ENCODE data around the gene KCNQ4.

GRCh38 chr1:40877698-40878097 is 94.1 kb downstream of the KCNQ4 start:
- no peak for TF ChIP-seq EP300 (conservative IDR thresholded peaks at IDR 0.05; ENCODE audit: poor library complexity, severe bottlenecking)
- no peak for TF ChIP-seq EZH2 (IDR thresholded peaks at IDR 0.05; ENCODE audit: borderline replicate concordance, insufficient read depth, low read length, poor library complexity, severe bottlenecking)
- no peak for TF ChIP-seq SMC3 (conservative IDR thresholded peaks at IDR 0.05; ENCODE audit: poor library complexity)
- TF ChIP-seq, protein P1, sequence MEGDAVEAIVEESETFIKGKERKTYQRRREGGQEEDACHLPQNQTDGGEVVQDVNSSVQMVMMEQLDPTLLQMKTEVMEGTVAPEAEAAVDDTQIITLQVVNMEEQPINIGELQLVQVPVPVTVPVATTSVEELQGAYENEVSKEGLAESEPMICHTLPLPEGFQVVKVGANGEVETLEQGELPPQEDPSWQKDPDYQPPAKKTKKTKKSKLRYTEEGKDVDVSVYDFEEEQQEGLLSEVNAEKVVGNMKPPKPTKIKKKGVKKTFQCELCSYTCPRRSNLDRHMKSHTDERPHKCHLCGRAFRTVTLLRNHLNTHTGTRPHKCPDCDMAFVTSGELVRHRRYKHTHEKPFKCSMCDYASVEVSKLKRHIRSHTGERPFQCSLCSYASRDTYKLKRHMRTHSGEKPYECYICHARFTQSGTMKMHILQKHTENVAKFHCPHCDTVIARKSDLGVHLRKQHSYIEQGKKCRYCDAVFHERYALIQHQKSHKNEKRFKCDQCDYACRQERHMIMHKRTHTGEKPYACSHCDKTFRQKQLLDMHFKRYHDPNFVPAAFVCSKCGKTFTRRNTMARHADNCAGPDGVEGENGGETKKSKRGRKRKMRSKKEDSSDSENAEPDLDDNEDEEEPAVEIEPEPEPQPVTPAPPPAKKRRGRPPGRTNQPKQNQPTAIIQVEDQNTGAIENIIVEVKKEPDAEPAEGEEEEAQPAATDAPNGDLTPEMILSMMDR (IDR thresholded peaks at IDR 0.05; ENCODE audit: poor library complexity, severe bottlenecking): no peak
- TF ChIP-seq REST (IDR thresholded peaks at IDR 0.05; ENCODE audit: borderline replicate concordance): no peak
- no peak for TF ChIP-seq RAD21 (conservative IDR thresholded peaks at IDR 0.05)
